Activated CD4-positive, alpha-beta T cell treated with anti-CD3 and anti-CD28 coated beads, Interleukin-2, amount 10 ng/mL, durations not matched to agents 7 days and 5 days (primary cell): ENCODE data around the gene MCF2L. TPM values are rescaled to one million over a fixed set of nuclear protein-coding genes. Genes with fewer than 3 reads are reported as not detected.

Experiments used
- CTCF ChIA-PET: fragments of 350-600 bp; sonication (Branson Sonifier 250); formaldehyde crosslinking; loops from one replicate; lab custom pipeline; 2021; ENCODE audit warnings: antibody characterized with exemption; lab: Charles Lee
- POLR2A ChIA-PET: fragments of 350-600 bp; sonication (Branson Sonifier 250); formaldehyde crosslinking; loops from one replicate; lab custom pipeline; 2021; ENCODE audit warnings: antibody characterized with exemption; lab: Charles Lee
- DNase-seq: peaks from one replicate; pipeline ENCODE4 v3.0.0-alpha.2; 2020
- H3K27ac Mint-ChIP-seq: one replicate; pipeline ENCODE4 v1.8.0; 2021; ENCODE audit warnings: mild to moderate bottlenecking, moderate library complexity, mixed read lengths
- H3K27me3 Mint-ChIP-seq: one replicate; pipeline ENCODE4 v1.8.0; 2021; ENCODE audit warnings: mixed read lengths
- H3K36me3 Mint-ChIP-seq: one replicate; pipeline ENCODE4 v1.8.0; 2021; ENCODE audit warnings: low read depth, mixed read lengths
- H3K4me1 Mint-ChIP-seq: one replicate; pipeline ENCODE4 v1.8.0; 2021; ENCODE audit warnings: mixed read lengths
- H3K4me3 Mint-ChIP-seq: one replicate; pipeline ENCODE4 v1.8.0; 2021; ENCODE audit warnings: mild to moderate bottlenecking, moderate library complexity, mixed read lengths
- H3K9me3 Mint-ChIP-seq: one replicate; pipeline ENCODE4 v1.8.0; 2021; ENCODE audit warnings: mixed read lengths
- total RNA-seq, 2 experiments: library from RNA; stranded (reverse); gene quantifications; one replicate each; pipeline ENCODE4 v1.2.3, GENCODE V29; 2021

The MCF2L gene
- total RNA-seq, 2 experiments from 2014 or later = 1.2 to 1.4 TPM

- ChIA-PET POLR2A (no interaction called here), CTCF (no interaction called here)
- Mint-ChIP-seq H3K36me3 (no peaks in the 10 kb centered on the region), H3K27ac (no peak overlapping the region), H3K4me3 (no peak overlapping the region), H3K9me3 (no peaks in the 10 kb centered on the region), H3K4me1 (no peaks in the 10 kb centered on the region), H3K27me3 (peaks cover 2% of the 10 kb centered on the region)
- DNase-seq = no peak
Observed at GRCh38 chr13:113114511-113115362, 145.7 kb downstream of the MCF2L start.

- Mint-ChIP-seq H3K27ac (no peak overlapping the region), H3K4me1 (no peaks in the 10 kb centered on the region), H3K36me3 (no peaks in the 10 kb centered on the region), H3K9me3 (no peaks in the 10 kb centered on the region), H3K4me3 (no peak overlapping the region), H3K27me3 (peaks cover 2% of the 10 kb centered on the region)
- POLR2A ChIA-PET = no interaction called here
- DNase-seq = no peak
- CTCF ChIA-PET = no interaction called here
Observed at GRCh38 chr13:113115363-113116205, 146.6 kb downstream of the MCF2L start.

DNA sequence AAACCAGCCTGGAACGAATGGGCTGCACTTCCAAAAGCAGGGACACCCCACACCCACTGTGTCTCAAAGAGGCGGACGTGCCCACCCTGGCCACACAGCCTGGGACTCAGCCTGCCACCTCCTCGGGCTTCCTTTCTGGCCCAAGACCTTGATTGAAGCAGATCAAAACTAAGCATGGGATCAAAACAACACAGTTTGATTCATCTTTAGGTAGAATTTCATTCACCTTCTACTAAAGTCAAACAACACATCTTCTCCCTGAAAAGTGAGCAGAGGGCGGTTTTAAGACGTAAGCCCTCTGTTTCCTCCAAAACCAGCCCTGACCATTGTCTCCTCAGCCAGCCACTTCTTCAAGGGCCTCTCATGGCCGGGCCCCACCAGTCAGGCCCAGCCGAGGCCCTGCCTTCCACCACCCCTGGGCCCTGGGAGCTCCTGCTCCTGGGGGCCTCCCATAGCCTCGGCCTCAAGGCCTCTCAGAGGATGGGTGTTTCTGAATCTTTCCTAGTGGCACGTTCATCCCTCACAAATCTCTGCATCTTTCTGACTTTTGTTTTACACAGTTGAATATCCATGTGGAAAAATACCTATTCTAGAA, 147.3 kb downstream of the MCF2L start:
- Mint-ChIP-seq H3K27ac (no peak overlapping the region), H3K4me1 (no peaks in the 10 kb centered on the region), H3K36me3 (no peaks in the 10 kb centered on the region), H3K9me3 (no peaks in the 10 kb centered on the region), H3K4me3 (no peak overlapping the region), H3K27me3 (no peaks in the 10 kb centered on the region)
- POLR2A ChIA-PET = no interaction called here
- CTCF ChIA-PET = no interaction called here
- no peak for DNase-seq

DNA sequence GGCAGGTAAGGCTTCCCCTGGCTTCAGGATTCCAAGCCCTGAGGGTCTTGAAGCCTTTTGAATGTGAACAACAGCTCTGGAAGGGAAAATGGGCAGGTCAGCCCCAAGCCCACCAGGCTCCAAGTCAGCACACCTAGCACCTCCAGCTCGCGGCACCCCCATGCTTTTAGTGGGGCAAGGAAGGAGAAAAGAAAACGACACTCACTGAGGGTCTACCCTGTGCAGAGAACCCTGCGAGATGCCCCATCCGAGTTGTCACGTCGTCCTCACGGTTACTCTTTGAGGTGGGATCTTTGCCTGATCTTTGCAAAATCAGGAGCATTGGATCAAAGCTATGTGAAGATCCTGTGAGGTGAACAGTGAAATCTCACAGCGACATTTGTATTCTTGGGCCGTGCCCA, 147.9 kb downstream of the MCF2L start:
- no peaks in the 10 kb centered on the region for H3K36me3 Mint-ChIP-seq
- H3K27ac Mint-ChIP-seq = no peak overlapping the region
- H3K27me3 Mint-ChIP-seq = no peaks in the 10 kb centered on the region
- no peaks in the 10 kb centered on the region for H3K4me1 Mint-ChIP-seq
- DNase-seq = no peak
- ChIA-PET CTCF (interaction anchor here (0.8 kb wide), 1 partner anchor 12 kb away, joined by 3 read pairs; no protein-coding TSS in a partner anchor), POLR2A (no interaction called here)
- H3K9me3 Mint-ChIP-seq = no peaks in the 10 kb centered on the region
- no peak overlapping the region for H3K4me3 Mint-ChIP-seq

GRCh38 chr13:113117335-113117872, 148.4 kb downstream of the MCF2L start:
- Mint-ChIP-seq H3K9me3 (no peaks in the 10 kb centered on the region), H3K27ac (no peak overlapping the region), H3K4me1 (no peaks in the 10 kb centered on the region), H3K27me3 (no peaks in the 10 kb centered on the region), H3K36me3 (no peaks in the 10 kb centered on the region), H3K4me3 (no peak overlapping the region)
- CTCF ChIA-PET = interaction anchor here (0.8 kb wide), 1 partner anchor 12 kb away, joined by 3 read pairs; no protein-coding TSS in a partner anchor
- POLR2A ChIA-PET = no interaction called here
- no peak for DNase-seq

DNA sequence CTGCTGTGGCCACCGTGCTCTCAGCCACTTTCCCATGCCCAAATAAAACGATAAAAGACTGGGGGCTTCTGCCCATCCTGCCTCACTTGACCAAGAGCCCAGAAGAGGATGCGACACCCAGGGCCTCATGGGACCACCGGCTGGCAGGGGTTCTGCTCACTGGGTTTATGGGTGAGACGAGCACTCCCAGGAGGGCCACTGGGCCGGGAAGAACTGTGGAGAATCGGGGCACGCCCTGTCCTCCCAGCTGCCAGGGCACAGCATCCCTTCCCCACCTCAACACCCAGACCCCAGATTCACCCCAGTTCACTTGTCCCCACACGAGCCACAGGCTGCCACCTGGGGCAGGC, 148.9 kb downstream of the MCF2L start:
- H3K9me3 Mint-ChIP-seq = no peaks in the 10 kb centered on the region
- DNase-seq = no peak
- no peaks in the 10 kb centered on the region for H3K4me1 Mint-ChIP-seq
- ChIA-PET CTCF (no interaction called here), POLR2A (no interaction called here)
- H3K27ac Mint-ChIP-seq = no peak overlapping the region
- H3K27me3 Mint-ChIP-seq = no peaks in the 10 kb centered on the region
- H3K4me3 Mint-ChIP-seq = no peak overlapping the region
- no peaks in the 10 kb centered on the region for H3K36me3 Mint-ChIP-seq

DNA sequence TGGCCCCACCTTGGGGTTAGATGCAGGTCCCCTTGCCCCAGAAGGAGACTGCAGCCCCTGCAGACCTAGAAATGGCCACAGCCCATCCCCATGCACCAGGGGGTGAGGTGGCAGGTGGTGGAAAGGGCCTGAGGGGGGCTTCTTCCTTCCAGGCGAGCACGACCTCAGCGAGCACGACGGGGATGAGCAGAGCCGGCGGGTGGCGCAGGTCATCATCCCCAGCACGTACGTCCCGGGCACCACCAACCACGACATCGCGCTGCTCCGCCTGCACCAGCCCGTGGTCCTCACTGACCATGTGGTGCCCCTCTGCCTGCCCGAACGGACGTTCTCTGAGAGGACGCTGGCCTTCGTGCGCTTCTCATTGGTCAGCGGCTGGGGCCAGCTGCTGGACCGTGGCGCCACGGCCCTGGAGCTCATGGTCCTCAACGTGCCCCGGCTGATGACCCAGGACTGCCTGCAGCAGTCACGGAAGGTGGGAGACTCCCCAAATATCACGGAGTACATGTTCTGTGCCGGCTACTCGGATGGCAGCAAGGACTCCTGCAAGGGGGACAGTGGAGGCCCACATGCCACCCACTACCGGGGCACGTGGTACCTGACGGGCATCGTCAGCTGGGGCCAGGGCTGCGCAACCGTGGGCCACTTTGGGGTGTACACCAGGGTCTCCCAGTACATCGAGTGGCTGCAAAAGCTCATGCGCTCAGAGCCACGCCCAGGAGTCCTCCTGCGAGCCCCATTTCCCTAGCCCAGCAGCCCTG, 149.4 kb downstream of the MCF2L start:
- ChIA-PET POLR2A (no interaction called here), CTCF (no interaction called here)
- Mint-ChIP-seq H3K9me3 (no peaks in the 10 kb centered on the region), H3K4me3 (no peak overlapping the region), H3K4me1 (no peaks in the 10 kb centered on the region), H3K27ac (no peak overlapping the region), H3K36me3 (no peaks in the 10 kb centered on the region), H3K27me3 (no peaks in the 10 kb centered on the region)
- DNase-seq = no peak

GRCh38 chr13:113119166-113119821, 150.3 kb downstream of the MCF2L start:
- H3K36me3 Mint-ChIP-seq = no peaks in the 10 kb centered on the region
- H3K27ac Mint-ChIP-seq = no peak overlapping the region
- H3K4me3 Mint-ChIP-seq = no peak overlapping the region
- CTCF ChIA-PET = no interaction called here
- no peaks in the 10 kb centered on the region for H3K9me3 Mint-ChIP-seq
- DNase-seq = no peak
- POLR2A ChIA-PET = no interaction called here
- H3K4me1 Mint-ChIP-seq = no peaks in the 10 kb centered on the region
- H3K27me3 Mint-ChIP-seq = no peaks in the 10 kb centered on the region

GRCh38 chr13:113119822-113120189, 150.8 kb downstream of the MCF2L start:
- no peak for DNase-seq
- no peak overlapping the region for H3K27ac Mint-ChIP-seq
- H3K36me3 Mint-ChIP-seq = no peaks in the 10 kb centered on the region
- H3K4me3 Mint-ChIP-seq = no peak overlapping the region
- H3K9me3 Mint-ChIP-seq = no peaks in the 10 kb centered on the region
- no peaks in the 10 kb centered on the region for H3K4me1 Mint-ChIP-seq
- ChIA-PET CTCF (no interaction called here), POLR2A (no interaction called here)
- H3K27me3 Mint-ChIP-seq = no peaks in the 10 kb centered on the region

DNA sequence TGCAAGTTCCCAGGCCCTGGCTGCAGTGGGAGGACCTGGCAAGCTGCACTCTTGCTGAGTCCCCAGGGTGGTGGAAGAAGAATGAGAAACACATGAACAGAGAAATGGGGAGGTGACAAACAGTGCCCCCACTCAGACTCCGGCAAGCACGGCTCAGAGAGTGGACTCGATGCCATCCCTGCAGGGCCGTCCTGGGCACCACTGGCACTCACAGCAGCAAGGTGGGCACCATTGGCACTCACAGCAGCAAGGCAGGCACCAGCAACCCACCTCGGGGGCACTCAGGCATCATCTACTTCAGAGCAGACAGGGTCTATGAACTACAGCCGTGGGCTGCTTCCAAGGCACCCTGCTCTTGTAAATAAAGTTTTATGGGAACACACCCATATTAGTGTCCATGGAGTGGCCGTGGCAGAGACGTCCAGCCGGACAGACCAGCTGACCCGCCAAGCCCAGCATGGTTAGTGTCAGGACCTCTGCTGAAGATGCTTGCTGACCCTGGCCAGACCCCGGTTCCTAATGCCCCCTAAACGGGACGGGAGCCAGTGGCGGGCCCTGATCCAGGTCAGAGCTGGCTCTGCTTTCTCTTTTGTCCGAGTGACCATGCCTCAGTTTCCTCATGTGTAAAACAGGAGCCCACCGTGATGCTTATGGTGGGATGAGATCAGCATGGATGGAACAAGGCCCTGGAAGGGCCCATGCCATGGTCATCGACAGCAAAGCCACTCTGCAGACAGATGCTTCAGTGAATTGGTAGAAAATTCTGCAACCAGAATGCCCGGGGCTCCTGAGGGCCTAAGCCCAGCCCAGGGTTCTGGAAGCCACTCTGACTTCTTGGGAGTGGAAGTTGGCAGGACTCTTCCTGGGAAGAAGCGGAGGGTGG, 151.5 kb downstream of the MCF2L start:
- Mint-ChIP-seq H3K27me3 (no peaks in the 10 kb centered on the region), H3K9me3 (no peaks in the 10 kb centered on the region), H3K27ac (no peak overlapping the region), H3K4me3 (no peak overlapping the region), H3K36me3 (no peaks in the 10 kb centered on the region), H3K4me1 (no peaks in the 10 kb centered on the region)
- no peak for DNase-seq
- ChIA-PET CTCF (no interaction called here), POLR2A (no interaction called here)

DNA sequence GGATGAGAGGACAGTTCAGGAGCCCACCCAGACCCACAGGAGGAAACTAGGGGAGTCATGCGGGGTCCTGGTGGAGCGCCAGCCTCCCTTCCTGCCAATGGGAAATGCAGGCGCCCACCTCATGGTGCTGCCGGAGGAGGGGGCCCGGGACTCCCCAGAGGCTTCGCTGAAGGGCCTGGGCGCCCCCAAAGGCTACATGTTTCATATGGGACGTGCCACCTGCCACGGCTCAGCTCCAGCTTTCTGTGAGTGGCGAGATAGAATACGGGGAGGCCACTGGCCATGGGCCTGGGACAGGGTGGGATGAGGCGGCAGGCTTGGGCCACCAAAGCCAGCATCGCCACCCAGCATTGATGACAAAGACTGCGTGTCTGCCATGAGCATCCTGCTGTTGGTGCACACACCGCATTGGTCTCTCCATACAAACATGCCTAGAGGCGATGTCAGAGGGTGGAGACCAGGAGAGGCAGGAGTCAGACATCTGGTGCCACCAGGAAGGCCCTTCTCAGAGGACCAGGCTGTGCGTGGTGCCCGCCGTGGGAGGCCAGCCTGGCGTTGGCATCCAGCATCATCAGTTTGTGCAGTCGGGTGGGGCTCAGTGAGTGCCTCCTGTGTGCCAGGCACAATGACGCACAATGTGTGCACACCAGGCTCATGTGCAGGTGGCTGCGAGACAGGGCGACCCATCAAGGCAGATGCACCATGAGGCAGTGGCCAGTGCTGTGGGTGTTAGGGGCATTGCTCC, 152.3 kb downstream of the MCF2L start:
- CTCF ChIA-PET = no interaction called here
- no peaks in the 10 kb centered on the region for H3K27me3 Mint-ChIP-seq
- no peak overlapping the region for H3K27ac Mint-ChIP-seq
- no peak for DNase-seq
- H3K36me3 Mint-ChIP-seq = no peaks in the 10 kb centered on the region
- H3K9me3 Mint-ChIP-seq = no peaks in the 10 kb centered on the region
- POLR2A ChIA-PET = no interaction called here
- H3K4me1 Mint-ChIP-seq = no peaks in the 10 kb centered on the region
- no peak overlapping the region for H3K4me3 Mint-ChIP-seq
